OCI-LY1 (cell line): Measurements from ENCODE around the gene CD38.

Source experiments
- H2AFZ ChIP-seq: fragments of 200-600 bp; sonication (generic), shearing (Covaris generic); 2 replicates; pipeline ENCODE4 v1.6.0; 2014; ENCODE audit warnings: antibody characterized with exemption, mild to moderate bottlenecking, low read length
- H3F3A ChIP-seq: fragments of 200-600 bp; sonication (generic), shearing (Covaris generic); 2 replicates; pipeline ENCODE4 v1.6.0; 2014; ENCODE audit warnings: mild to moderate bottlenecking, antibody characterized with exemption, low read length, moderate library complexity; ENCODE audit not compliant: insufficient read depth
- H3K27ac ChIP-seq: fragments of 200-600 bp; sonication (generic); 2 replicates; pipeline ENCODE4 v1.5.1; 2014; ENCODE audit warnings: low read length, mixed run types, mild to moderate bottlenecking, low read depth; ENCODE audit not compliant: poor library complexity, severe bottlenecking
- H3K27me3 ChIP-seq: fragments of 200-600 bp; sonication (generic); 2 replicates; pipeline ENCODE4 v1.6.0; 2014; ENCODE audit warnings: antibody characterized with exemption, mild to moderate bottlenecking, low read length, moderate library complexity; ENCODE audit not compliant: insufficient read depth
- H3K36me3 ChIP-seq: fragments of 200-600 bp; sonication (generic); 2 replicates; pipeline ENCODE4 v1.6.1; 2014; ENCODE audit warnings: mild to moderate bottlenecking, antibody characterized with exemption, low read length, moderate library complexity, mixed read lengths; ENCODE audit not compliant: insufficient read depth
- H3K4me1 ChIP-seq: fragments of 200-600 bp; sonication (generic); 2 replicates; pipeline ENCODE4 v1.5.1; 2014; ENCODE audit warnings: mild to moderate bottlenecking, low read length, moderate library complexity; ENCODE audit not compliant: insufficient read depth, severe bottlenecking
- H3K4me2 ChIP-seq: fragments of 200-600 bp; sonication (generic), shearing (Covaris generic); 2 replicates; pipeline ENCODE4 v1.6.1; 2014; ENCODE audit warnings: low read length
- H3K4me3 ChIP-seq: fragments of 200-600 bp; sonication (generic); 2 replicates; pipeline ENCODE4 v1.5.1; 2014; ENCODE audit warnings: low read length, low read depth, mild to moderate bottlenecking, mixed read lengths; ENCODE audit not compliant: poor library complexity, severe bottlenecking
- H3K79me2 ChIP-seq: fragments of 200-600 bp; shearing (Covaris generic); 2 replicates; pipeline ENCODE4 v1.6.1; 2016; ENCODE audit warnings: mixed run types, low read length, mixed read lengths; ENCODE audit not compliant: insufficient read depth
- H3K9ac ChIP-seq: fragments of 200-600 bp; sonication (generic), shearing (Covaris generic); 2 replicates; pipeline ENCODE4 v1.6.1; 2014; ENCODE audit warnings: mild to moderate bottlenecking, low read length, mixed read lengths
- H3K9me2 ChIP-seq: fragments of 200-600 bp; sonication (generic), shearing (Covaris generic); 2 replicates; pipeline ENCODE4 v1.6.1; 2014; ENCODE audit warnings: low read depth, mild to moderate bottlenecking, low read length, mixed read lengths
- H3K9me3 ChIP-seq: fragments of 200-600 bp; shearing (Covaris generic); 2 replicates; pipeline ENCODE4 v1.6.1; 2014; ENCODE audit warnings: low read length, mixed read lengths
- H4K20me1 ChIP-seq: fragments of 200-600 bp; sonication (generic), shearing (Covaris generic); 2 replicates; pipeline ENCODE4 v1.6.0; 2016; ENCODE audit warnings: mild to moderate bottlenecking, low read length; ENCODE audit not compliant: insufficient read depth
- EZH2 ChIP-seq: fragments of 200-600 bp; sonication (generic), shearing (Covaris generic); IDR thresholded peaks from 2 replicates; pipeline ENCODE4 v1.8.0; 2017; ENCODE audit warnings: borderline replicate concordance, mixed run types, mild to moderate bottlenecking, antibody characterized with exemption, low read length, moderate library complexity, mixed read lengths
- TF ChIP-seq, protein P1 (sequence below): fragments of 200-600 bp; sonication (generic), shearing (Covaris generic); IDR thresholded peaks from 2 replicates; pipeline ENCODE4 v1.5.1; 2017; ENCODE audit warnings: mild to moderate bottlenecking, antibody characterized with exemption, low read length, moderate library complexity, mixed read lengths

Gene CD38

DNA sequence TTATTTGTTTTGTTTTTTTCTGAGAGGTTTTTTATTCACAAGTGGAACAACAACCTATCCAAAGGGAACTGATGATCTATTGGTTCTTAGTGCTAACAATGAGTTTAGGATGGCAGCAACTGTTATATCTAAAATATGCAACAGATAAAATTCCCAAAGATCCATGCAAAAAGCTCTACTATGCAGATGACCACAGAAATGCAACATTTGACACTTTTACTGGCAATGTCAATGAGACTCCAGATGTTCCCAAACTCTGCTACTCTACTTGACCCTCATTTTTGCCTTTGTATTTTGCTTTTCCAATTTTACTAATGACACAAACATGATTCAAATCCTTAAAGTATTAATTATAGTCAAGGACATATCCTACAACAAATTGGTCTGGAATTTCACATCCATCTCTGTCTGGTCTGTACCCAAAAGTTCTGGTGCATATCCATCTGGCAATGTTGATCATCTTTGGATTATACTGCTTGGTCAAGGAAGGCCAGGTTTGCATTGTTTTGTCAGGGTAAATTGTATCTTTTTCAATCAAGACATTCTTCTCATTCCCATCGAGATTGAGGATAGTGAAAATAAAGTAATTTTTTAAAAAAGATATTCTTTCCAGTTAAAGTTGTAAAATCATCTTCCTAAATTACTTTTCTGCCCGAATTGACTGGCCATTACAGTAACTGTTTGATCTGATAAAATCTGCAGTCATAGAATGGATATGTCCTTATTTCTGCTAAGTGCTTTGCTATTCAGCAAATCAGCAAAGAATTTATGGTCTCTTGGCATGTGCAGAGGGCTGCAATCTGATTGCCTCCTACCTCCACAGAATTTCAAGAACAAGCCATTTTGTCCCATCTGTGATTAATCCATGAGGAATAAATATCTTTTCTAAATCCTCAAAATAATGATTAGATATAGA is 86.8 kb downstream of the CD38 start:
- Histone ChIP-seq H2AFZ (no peak overlapping the region), H3K4me1 (no peaks in the 10 kb centered on the region), H3K4me2 (no peak overlapping the region), H3K36me3 (no peaks in the 10 kb centered on the region), H3K9me2 (no peaks in the 10 kb centered on the region), H3K9ac (no peak overlapping the region), H4K20me1 (no peaks in the 10 kb centered on the region), H3K4me3 (no peak overlapping the region), H3K27ac (no peak overlapping the region), H3K79me2 (no peaks in the 10 kb centered on the region), H3F3A (no peaks in the 10 kb centered on the region), H3K9me3 (no peaks in the 10 kb centered on the region), H3K27me3 (no peaks in the 10 kb centered on the region)
- TF ChIP-seq EZH2 = no peak
- TF ChIP-seq, protein P1, sequence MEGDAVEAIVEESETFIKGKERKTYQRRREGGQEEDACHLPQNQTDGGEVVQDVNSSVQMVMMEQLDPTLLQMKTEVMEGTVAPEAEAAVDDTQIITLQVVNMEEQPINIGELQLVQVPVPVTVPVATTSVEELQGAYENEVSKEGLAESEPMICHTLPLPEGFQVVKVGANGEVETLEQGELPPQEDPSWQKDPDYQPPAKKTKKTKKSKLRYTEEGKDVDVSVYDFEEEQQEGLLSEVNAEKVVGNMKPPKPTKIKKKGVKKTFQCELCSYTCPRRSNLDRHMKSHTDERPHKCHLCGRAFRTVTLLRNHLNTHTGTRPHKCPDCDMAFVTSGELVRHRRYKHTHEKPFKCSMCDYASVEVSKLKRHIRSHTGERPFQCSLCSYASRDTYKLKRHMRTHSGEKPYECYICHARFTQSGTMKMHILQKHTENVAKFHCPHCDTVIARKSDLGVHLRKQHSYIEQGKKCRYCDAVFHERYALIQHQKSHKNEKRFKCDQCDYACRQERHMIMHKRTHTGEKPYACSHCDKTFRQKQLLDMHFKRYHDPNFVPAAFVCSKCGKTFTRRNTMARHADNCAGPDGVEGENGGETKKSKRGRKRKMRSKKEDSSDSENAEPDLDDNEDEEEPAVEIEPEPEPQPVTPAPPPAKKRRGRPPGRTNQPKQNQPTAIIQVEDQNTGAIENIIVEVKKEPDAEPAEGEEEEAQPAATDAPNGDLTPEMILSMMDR = no peak

DNA sequence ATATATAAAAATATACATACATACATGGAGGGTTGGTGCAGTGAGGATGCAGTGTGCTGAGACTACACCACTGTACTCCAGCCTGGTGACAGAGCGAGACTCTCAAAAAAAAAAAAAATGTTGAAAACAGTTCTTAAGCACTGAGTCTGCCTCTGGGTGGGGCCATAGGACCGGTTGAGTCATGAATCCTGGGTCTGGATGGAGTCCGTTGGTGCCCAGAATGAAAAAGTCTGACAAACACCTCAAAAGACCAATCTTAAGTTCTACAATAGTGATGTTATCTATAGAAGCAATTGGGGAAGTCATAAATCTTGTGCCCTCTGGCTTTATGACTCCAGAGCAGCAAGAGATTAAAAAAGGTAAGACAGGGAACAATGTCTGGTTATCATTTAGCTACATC is 90.0 kb downstream of the CD38 start:
- Histone ChIP-seq H3K9me2 (no peaks in the 10 kb centered on the region), H2AFZ (no peak overlapping the region), H3K79me2 (no peaks in the 10 kb centered on the region), H3K9ac (no peak overlapping the region), H3K4me2 (no peak overlapping the region), H3K27ac (no peak overlapping the region), H4K20me1 (no peaks in the 10 kb centered on the region), H3K27me3 (no peaks in the 10 kb centered on the region), H3F3A (no peaks in the 10 kb centered on the region), H3K9me3 (no peaks in the 10 kb centered on the region), H3K4me1 (no peaks in the 10 kb centered on the region), H3K4me3 (no peak overlapping the region), H3K36me3 (no peaks in the 10 kb centered on the region)
- TF ChIP-seq, protein P1 = no peak
- TF ChIP-seq EZH2 = no peak

DNA sequence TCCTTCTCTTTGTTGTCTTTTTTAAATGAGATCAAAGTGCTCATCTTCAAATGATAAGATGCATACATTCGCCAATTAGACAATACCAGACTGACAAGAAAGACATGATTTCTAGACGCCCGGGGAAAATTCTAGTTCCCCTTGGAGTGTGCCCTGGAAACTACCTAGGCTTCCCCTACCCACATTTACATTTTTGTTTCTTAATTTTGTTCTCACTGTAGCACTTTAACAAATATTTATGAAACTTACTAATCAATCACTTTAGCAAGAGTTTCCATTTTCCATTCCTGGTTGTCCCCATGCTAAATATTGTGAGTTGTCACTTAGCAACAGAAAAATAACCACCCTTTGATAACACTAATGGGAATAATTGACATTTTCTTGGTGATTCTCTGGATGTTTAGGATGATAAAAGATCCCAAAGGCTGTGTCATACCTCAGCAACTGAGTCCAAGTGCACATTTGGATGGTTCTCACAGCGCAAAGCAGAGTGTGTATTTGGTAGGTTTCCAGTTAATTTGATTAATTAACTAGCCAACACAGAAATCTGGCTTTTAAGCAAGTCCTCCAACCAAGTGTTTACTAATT is 90.8 kb downstream of the CD38 start:
- no peak for TF ChIP-seq EZH2
- TF ChIP-seq, protein P1 = no peak
- no peaks in the 10 kb centered on the region for H3K36me3 ChIP-seq
- H2AFZ ChIP-seq = no peak overlapping the region

More for the DNA sequence above, 90.8 kb downstream of the CD38 start:
- Histone ChIP-seq H3K4me2 (no peak overlapping the region), H3K27ac (no peak overlapping the region), H3K9me2 (no peaks in the 10 kb centered on the region), H3K27me3 (no peaks in the 10 kb centered on the region), H3K4me3 (no peak overlapping the region), H3K79me2 (no peaks in the 10 kb centered on the region), H3K9me3 (no peaks in the 10 kb centered on the region), H4K20me1 (no peaks in the 10 kb centered on the region), H3K4me1 (no peaks in the 10 kb centered on the region), H3F3A (no peaks in the 10 kb centered on the region), H3K9ac (no peak overlapping the region)
